ENCODE results near the gene RUSF1.
"Not testable (repeated sequence)": the region's sequence is repeated elsewhere in the genome, so short reads cannot be mapped to it uniquely, and the experiment has no call there.

Gene RUSF1

GRCh38 chr16:31452631-31453106, 55.5 kb downstream of the RUSF1 start:
- DNase-seq (ENCODE audit: low read depth): no peak

DNA sequence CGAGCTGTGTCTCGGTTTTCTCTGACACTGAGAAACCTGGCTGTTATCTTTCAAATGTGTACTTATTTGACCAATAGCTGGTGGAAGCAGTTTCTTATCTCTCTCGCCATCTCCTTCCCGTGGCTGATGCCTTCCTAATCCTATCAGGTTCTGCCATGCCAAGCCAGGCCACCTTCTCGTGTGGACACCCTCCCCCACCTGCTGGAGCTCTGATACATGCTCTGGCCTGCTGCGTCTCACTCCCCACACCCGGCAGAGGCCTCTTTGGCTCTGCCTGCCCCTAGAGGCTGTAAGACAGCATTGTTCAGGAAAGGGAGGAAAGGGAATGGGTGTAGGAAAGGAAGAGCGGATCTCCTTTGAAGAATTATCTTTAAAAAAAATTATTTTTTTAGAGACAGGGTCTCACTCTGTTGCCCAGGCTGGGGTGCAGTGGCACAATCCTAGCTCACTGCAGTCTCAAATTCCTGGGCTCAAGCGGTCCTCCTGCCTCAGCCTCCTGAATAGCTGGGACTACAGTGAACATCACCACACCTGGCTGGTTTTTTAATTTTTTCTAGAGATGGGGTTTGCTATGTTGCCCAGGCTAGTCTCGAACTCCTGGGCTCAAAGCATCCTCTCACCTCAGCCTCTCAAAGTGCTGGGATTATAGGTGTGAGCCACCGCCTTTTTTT, 56.4 kb downstream of the RUSF1 start:
- no peak for DNase-seq (ENCODE audit: low read depth)

- DNase-seq (ENCODE audit: low read depth): no peak
Observed at GRCh38 chr16:31451201-31451600, 57.0 kb downstream of the RUSF1 start.

DNA sequence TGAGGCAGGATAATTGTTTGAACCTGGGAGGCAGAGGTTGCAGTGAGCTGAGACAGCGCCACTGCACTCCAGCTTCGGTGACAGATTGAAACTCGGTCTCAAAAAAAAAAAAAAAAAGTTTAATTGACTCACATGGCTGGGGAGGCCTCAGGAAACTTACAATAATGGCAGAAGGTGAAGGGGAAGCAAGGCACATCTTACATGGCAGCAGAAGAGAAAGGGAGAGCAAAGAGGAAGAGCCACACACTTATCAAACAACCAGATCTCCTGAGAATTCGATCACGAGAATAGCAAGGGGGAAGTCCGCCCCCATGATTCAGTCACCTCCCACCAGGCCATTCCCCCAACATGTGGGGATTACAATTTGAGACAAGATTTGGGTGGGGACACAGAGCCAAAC, 62.3 kb downstream of the RUSF1 start:
- DNase-seq (ENCODE audit: low read depth): not testable (repeated sequence)

- no peak for DNase-seq (ENCODE audit: low read depth)
Observed at GRCh38 chr16:31441956-31442355, 66.2 kb downstream of the RUSF1 start.

DNA sequence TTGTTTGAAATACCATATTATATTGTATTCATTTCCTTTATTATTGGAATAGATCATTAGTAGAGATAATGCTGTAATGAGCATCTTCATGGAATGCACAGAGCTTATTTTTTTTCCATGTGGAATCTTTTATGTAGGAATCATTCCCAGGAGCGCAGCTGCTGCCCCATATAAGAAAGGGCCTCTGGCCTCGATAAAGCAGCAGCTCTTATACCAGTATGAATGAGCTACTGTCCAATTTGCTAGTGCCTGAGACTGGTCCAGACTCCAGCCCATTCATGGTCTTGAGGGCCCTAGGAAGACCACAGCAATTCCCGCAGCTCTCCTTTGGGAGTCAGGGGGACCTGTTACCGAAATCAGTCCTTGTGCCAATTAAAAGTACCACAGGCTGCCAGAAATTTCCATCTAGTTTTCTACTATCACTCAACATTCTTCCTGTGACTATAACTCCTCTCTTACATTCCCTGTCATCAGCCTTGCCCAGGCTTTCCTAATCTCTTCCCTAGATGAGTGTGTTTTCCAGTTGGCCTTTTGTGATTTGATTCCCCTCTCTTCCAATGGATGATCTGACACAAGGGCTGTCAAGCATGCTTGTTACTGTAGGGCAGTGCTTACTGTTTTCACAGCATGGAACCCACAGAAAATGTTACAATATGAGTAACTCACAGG, 67.5 kb downstream of the RUSF1 start:
- no peak for DNase-seq (ENCODE audit: low read depth)

DNA sequence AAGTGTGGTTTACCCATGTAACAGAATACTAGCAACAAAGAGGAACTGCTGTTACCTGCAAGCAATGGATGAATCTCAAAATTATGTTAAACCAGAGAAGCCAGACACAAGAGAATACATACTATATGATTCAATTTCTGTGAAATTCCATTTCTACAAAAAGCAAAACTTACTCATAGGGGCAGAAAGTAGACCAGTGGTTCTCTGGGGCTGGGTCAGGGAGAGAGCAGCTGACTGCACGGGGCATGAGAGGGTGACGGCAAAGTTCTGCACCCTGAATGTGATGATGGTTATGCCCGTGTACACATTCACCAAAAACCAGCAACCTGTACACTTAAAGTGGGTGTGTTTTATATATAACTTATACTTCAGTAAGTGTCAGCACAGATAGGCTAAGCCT, 68.7 kb downstream of the RUSF1 start:
- DNase-seq (ENCODE audit: low read depth): no peak

Measured in activated T-cell treated with anti-CD3 and anti-CD28 coated beads for 48 hours (primary cell).